WTC11 (cell line): ENCODE measurements around the gene PSMC4. TPM values are rescaled to one million over a fixed set of nuclear protein-coding genes. Genes with fewer than 3 reads are reported as not detected.

Source experiments
- ATAC-seq: fragments of 200-7000 bp; cut with Tn5 transposase; 2 replicates; pipeline ENCODE4 v1.10.0; 2021; ENCODE audit warnings: mild to moderate bottlenecking, moderate library complexity
- CTCF ChIA-PET: fragments of 300-600 bp; sonication (Branson Sonifier 250); formaldehyde crosslinking; loops from one replicate; lab custom pipeline; 2021; ENCODE audit warnings: antibody characterized with exemption; lab: Charles Lee
- POLR2A ChIA-PET: fragments of 350-600 bp; sonication (Branson Sonifier 250); formaldehyde crosslinking; loops from one replicate; lab custom pipeline; 2021; ENCODE audit warnings: antibody characterized with exemption; lab: Charles Lee
- DNase-seq: peaks from one replicate; pipeline ENCODE4 v3.0.0; 2021; ENCODE audit warnings: low spot score
- H3K27ac Mint-ChIP-seq: 2 replicates; pipeline ENCODE4 v1.8.0; 2021; ENCODE audit warnings: mixed read lengths
- H3K27me3 Mint-ChIP-seq: 2 replicates; pipeline ENCODE4 v1.8.0; 2021; ENCODE audit warnings: low read depth, mild to moderate bottlenecking, moderate library complexity, mixed read lengths
- H3K36me3 Mint-ChIP-seq: 2 replicates; pipeline ENCODE4 v1.8.0; 2021; ENCODE audit warnings: mixed read lengths
- H3K4me1 Mint-ChIP-seq: 2 replicates; pipeline ENCODE4 v1.8.0; 2022; ENCODE audit warnings: mixed read lengths
- H3K4me3 Mint-ChIP-seq: 2 replicates; pipeline ENCODE4 v1.8.0; 2021; ENCODE audit warnings: mild to moderate bottlenecking, moderate library complexity, mixed read lengths
- H3K9me3 Mint-ChIP-seq: 2 replicates; pipeline ENCODE4 v1.8.0; 2021; ENCODE audit warnings: mixed read lengths
- CBFB ChIP-seq: sonication (generic); formaldehyde crosslinking; IDR thresholded peaks from 2 replicates; pipeline ENCODE4 v1.8.1; 2022; ENCODE audit warnings: mild to moderate bottlenecking, low read depth, missing genetic modification reagents
- CREB1 ChIP-seq: sonication (generic); formaldehyde crosslinking; IDR thresholded peaks from 2 replicates; pipeline ENCODE4 v1.8.0; 2023; ENCODE audit warnings: mild to moderate bottlenecking, missing genetic modification reagents
- FOXK1 ChIP-seq: sonication (generic); formaldehyde crosslinking; IDR thresholded peaks from 2 replicates; pipeline ENCODE4 v1.8.0; 2022; ENCODE audit warnings: mild to moderate bottlenecking, moderate library complexity, missing genetic modification reagents
- GABPB1 ChIP-seq: sonication (generic); formaldehyde crosslinking; IDR thresholded peaks from 2 replicates; pipeline ENCODE4 v1.8.1; 2023; ENCODE audit warnings: mild to moderate bottlenecking, missing genetic modification reagents
- NR2C2 ChIP-seq: sonication (generic); formaldehyde crosslinking; IDR thresholded peaks from 2 replicates; pipeline ENCODE4 v1.8.0; 2022; ENCODE audit warnings: mild to moderate bottlenecking, missing genetic modification reagents
- SMAD4 ChIP-seq: sonication (generic); formaldehyde crosslinking; IDR thresholded peaks from 2 replicates; pipeline ENCODE4 v1.8.0; 2022; ENCODE audit warnings: mild to moderate bottlenecking, missing genetic modification reagents
- SOX15 ChIP-seq: fragments of 250-450 bp; sonication (Bioruptor Pico); IDR thresholded peaks from 2 replicates; pipeline ENCODE4 v1.9.0; 2021; ENCODE audit warnings: mild to moderate bottlenecking
- SP1 ChIP-seq: sonication (generic); formaldehyde crosslinking; conservative IDR thresholded peaks from 2 replicates; pipeline ENCODE4 v1.8.1; 2022; ENCODE audit warnings: missing genetic modification reagents
- TEAD4 ChIP-seq: sonication (generic); formaldehyde crosslinking; IDR thresholded peaks from 2 replicates; pipeline ENCODE4 v1.8.0; 2022; ENCODE audit warnings: mild to moderate bottlenecking, missing genetic modification reagents
- ZNF121 ChIP-seq: sonication (generic); formaldehyde crosslinking; IDR thresholded peaks from 2 replicates; pipeline ENCODE4 v1.8.0; 2023; ENCODE audit warnings: missing genetic modification reagents
- total RNA-seq: library from RNA; stranded (reverse); gene quantifications from 3 replicates; pipeline ENCODE4 v1.2.3, GENCODE V29; 2021
- TF ChIP-seq, protein P1 (sequence below): sonication (generic); formaldehyde crosslinking; IDR thresholded peaks from 2 replicates; pipeline ENCODE4 v1.8.1; 2022; ENCODE audit warnings: mild to moderate bottlenecking, missing genetic modification reagents, moderate library complexity, borderline replicate concordance
- TF ChIP-seq, protein P2 (sequence below): fragments of 250-450 bp; sonication (Bioruptor Pico); IDR thresholded peaks from 2 replicates; pipeline ENCODE4 v2.1.2; 2022; ENCODE audit warnings: mild to moderate bottlenecking, moderate library complexity
- TF ChIP-seq, protein P3 (sequence below): sonication (generic); formaldehyde crosslinking; IDR thresholded peaks from 2 replicates; pipeline ENCODE4 v1.8.1; 2022; ENCODE audit warnings: missing genetic modification reagents, borderline replicate concordance
- TF ChIP-seq, protein P4 (sequence below): fragments of 250-450 bp; sonication (Bioruptor Pico); IDR thresholded peaks from 2 replicates; pipeline ENCODE4 v1.9.0; 2021; ENCODE audit warnings: moderate library complexity, mild to moderate bottlenecking, inconsistent platforms, borderline replicate concordance
- TF ChIP-seq, protein P5 (sequence below): fragments of 250-450 bp; sonication (Bioruptor Pico); IDR thresholded peaks from 2 replicates; pipeline ENCODE4 v1.9.0; 2021; ENCODE audit warnings: mild to moderate bottlenecking, borderline replicate concordance
- TF ChIP-seq, protein P6 (sequence below): sonication (generic); formaldehyde crosslinking; IDR thresholded peaks from 2 replicates; pipeline ENCODE4 v1.8.1; 2022; ENCODE audit warnings: mild to moderate bottlenecking, moderate library complexity, missing genetic modification reagents
- TF ChIP-seq, protein P7 (sequence below): sonication (generic); formaldehyde crosslinking; IDR thresholded peaks from 2 replicates; pipeline ENCODE4 v1.8.1; 2023; ENCODE audit warnings: mild to moderate bottlenecking, missing genetic modification reagents
- TF ChIP-seq, protein P8 (sequence below): sonication (generic); formaldehyde crosslinking; IDR thresholded peaks from 2 replicates; pipeline ENCODE4 v1.8.0; 2023; ENCODE audit warnings: missing genetic modification reagents
- TF ChIP-seq, protein P9 (sequence below): sonication (generic); formaldehyde crosslinking; IDR thresholded peaks from 2 replicates; pipeline ENCODE4 v1.8.1; 2023; ENCODE audit warnings: mild to moderate bottlenecking, missing genetic modification reagents, moderate library complexity
- TF ChIP-seq, protein P10 (sequence below): sonication (generic); formaldehyde crosslinking; IDR thresholded peaks from 2 replicates; pipeline ENCODE4 v1.8.0; 2022; ENCODE audit warnings: mild to moderate bottlenecking, missing genetic modification reagents

PSMC4 gene
- total RNA-seq, 1 experiment from 2014 or later = 105 TPM

DNA sequence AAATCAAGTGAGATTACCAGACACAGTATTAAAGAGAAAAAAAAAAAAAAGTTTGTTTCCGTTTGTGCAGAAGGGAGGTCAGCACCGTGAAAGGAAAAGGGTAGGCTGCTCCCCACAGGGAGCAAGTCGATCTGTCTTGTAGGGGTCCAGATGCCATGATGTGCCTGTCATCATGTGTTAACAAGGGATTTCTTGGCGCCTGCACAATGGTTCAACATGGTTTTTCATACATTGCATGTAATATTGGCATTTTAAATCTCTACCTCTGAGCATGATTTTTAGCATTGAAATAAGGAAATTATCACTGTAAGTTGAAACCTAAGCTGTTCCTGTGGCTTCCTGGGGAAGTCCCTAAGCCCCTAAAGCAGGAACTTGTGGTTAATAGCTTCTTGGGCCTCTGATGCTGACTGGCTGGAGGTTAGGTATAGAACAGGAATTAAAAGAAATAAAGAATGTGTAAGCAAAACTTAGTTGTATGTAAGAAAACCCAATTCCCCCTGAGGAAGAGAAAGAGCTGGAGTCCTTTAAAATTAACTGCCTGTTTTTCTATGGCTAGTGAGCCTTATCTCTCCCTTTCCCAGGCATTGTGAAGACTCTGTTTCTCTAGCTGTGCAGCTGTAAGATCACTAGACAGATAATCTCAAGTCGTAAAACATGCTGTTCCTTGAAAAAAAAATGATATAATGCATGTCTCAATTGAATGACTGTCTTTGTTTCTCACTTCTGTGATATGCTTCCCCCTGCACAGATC is 29.2 kb upstream of the PSMC4 start:
- CTCF ChIA-PET = interaction anchor here (0.8 kb wide), 1 partner anchor 9 kb away, joined by 3 read pairs; no protein-coding TSS in a partner anchor
- POLR2A ChIA-PET = no interaction called here
- H3K27ac Mint-ChIP-seq = no peak overlapping the region

More for the DNA sequence above, 29.2 kb upstream of the PSMC4 start:
- Mint-ChIP-seq H3K4me3 (no peak overlapping the region), H3K27me3 (no peaks in the 10 kb centered on the region), H3K4me1 (0 out of 2 replicates have a peak, but pooled peaks cover 12% of the 10 kb centered on the region), H3K36me3 (no peaks in the 10 kb centered on the region), H3K9me3 (no peaks in the 10 kb centered on the region)
- DNase-seq (no peak), ATAC-seq (no peak)
- TF ChIP-seq, protein P1, sequence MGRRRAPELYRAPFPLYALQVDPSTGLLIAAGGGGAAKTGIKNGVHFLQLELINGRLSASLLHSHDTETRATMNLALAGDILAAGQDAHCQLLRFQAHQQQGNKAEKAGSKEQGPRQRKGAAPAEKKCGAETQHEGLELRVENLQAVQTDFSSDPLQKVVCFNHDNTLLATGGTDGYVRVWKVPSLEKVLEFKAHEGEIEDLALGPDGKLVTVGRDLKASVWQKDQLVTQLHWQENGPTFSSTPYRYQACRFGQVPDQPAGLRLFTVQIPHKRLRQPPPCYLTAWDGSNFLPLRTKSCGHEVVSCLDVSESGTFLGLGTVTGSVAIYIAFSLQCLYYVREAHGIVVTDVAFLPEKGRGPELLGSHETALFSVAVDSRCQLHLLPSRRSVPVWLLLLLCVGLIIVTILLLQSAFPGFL = no peak
- TF ChIP-seq, protein P2, sequence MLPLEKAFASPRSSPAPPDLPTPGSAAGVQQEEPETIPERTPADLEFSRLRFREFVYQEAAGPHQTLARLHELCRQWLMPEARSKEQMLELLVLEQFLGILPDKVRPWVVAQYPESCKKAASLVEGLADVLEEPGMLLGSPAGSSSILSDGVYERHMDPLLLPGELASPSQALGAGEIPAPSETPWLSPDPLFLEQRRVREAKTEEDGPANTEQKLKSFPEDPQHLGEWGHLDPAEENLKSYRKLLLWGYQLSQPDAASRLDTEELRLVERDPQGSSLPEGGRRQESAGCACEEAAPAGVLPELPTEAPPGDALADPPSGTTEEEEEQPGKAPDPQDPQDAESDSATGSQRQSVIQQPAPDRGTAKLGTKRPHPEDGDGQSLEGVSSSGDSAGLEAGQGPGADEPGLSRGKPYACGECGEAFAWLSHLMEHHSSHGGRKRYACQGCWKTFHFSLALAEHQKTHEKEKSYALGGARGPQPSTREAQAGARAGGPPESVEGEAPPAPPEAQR (CRISPR knock-in tag) = no peak
- TF ChIP-seq, protein P3, sequence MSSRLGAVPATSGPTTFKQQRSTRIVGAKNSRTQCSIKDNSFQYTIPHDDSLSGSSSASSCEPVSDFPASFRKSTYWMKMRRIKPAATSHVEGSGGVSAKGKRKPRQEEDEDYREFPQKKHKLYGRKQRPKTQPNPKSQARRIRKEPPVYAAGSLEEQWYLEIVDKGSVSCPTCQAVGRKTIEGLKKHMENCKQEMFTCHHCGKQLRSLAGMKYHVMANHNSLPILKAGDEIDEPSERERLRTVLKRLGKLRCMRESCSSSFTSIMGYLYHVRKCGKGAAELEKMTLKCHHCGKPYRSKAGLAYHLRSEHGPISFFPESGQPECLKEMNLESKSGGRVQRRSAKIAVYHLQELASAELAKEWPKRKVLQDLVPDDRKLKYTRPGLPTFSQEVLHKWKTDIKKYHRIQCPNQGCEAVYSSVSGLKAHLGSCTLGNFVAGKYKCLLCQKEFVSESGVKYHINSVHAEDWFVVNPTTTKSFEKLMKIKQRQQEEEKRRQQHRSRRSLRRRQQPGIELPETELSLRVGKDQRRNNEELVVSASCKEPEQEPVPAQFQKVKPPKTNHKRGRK (CRISPR knock-in tag) = no peak
- TF ChIP-seq, protein P4, sequence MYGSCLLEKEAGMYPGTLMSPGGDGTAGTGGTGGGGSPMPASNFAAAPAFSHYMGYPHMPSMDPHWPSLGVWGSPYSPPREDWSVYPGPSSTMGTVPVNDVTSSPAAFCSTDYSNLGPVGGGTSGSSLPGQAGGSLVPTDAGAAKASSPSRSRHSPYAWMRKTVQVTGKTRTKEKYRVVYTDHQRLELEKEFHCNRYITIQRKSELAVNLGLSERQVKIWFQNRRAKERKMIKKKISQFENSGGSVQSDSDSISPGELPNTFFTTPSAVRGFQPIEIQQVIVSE = no peak
- no peak for TF ChIP-seq SMAD4 (CRISPR knock-in tag)
- TF ChIP-seq CBFB = no peak
- TF ChIP-seq, protein P5, sequence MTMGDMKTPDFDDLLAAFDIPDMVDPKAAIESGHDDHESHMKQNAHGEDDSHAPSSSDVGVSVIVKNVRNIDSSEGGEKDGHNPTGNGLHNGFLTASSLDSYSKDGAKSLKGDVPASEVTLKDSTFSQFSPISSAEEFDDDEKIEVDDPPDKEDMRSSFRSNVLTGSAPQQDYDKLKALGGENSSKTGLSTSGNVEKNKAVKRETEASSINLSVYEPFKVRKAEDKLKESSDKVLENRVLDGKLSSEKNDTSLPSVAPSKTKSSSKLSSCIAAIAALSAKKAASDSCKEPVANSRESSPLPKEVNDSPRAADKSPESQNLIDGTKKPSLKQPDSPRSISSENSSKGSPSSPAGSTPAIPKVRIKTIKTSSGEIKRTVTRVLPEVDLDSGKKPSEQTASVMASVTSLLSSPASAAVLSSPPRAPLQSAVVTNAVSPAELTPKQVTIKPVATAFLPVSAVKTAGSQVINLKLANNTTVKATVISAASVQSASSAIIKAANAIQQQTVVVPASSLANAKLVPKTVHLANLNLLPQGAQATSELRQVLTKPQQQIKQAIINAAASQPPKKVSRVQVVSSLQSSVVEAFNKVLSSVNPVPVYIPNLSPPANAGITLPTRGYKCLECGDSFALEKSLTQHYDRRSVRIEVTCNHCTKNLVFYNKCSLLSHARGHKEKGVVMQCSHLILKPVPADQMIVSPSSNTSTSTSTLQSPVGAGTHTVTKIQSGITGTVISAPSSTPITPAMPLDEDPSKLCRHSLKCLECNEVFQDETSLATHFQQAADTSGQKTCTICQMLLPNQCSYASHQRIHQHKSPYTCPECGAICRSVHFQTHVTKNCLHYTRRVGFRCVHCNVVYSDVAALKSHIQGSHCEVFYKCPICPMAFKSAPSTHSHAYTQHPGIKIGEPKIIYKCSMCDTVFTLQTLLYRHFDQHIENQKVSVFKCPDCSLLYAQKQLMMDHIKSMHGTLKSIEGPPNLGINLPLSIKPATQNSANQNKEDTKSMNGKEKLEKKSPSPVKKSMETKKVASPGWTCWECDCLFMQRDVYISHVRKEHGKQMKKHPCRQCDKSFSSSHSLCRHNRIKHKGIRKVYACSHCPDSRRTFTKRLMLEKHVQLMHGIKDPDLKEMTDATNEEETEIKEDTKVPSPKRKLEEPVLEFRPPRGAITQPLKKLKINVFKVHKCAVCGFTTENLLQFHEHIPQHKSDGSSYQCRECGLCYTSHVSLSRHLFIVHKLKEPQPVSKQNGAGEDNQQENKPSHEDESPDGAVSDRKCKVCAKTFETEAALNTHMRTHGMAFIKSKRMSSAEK (CRISPR knock-in tag) = no peak
- TF ChIP-seq, protein P6, sequence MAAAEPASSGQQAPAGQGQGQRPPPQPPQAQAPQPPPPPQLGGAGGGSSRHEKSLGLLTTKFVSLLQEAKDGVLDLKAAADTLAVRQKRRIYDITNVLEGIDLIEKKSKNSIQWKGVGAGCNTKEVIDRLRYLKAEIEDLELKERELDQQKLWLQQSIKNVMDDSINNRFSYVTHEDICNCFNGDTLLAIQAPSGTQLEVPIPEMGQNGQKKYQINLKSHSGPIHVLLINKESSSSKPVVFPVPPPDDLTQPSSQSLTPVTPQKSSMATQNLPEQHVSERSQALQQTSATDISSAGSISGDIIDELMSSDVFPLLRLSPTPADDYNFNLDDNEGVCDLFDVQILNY (CRISPR knock-in tag) = no peak
- TF ChIP-seq, protein P7, sequence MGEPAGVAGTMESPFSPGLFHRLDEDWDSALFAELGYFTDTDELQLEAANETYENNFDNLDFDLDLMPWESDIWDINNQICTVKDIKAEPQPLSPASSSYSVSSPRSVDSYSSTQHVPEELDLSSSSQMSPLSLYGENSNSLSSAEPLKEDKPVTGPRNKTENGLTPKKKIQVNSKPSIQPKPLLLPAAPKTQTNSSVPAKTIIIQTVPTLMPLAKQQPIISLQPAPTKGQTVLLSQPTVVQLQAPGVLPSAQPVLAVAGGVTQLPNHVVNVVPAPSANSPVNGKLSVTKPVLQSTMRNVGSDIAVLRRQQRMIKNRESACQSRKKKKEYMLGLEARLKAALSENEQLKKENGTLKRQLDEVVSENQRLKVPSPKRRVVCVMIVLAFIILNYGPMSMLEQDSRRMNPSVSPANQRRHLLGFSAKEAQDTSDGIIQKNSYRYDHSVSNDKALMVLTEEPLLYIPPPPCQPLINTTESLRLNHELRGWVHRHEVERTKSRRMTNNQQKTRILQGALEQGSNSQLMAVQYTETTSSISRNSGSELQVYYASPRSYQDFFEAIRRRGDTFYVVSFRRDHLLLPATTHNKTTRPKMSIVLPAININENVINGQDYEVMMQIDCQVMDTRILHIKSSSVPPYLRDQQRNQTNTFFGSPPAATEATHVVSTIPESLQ = no peak
- no peak for TF ChIP-seq NR2C2 (CRISPR knock-in tag)
- TF ChIP-seq TEAD4 (CRISPR knock-in tag) = no peak
- TF ChIP-seq SOX15 = no peak
- TF ChIP-seq CREB1 = no peak
- no peak for TF ChIP-seq ZNF121 (CRISPR knock-in tag)
- TF ChIP-seq GABPB1 (CRISPR knock-in tag) = no peak
- TF ChIP-seq, protein P8, sequence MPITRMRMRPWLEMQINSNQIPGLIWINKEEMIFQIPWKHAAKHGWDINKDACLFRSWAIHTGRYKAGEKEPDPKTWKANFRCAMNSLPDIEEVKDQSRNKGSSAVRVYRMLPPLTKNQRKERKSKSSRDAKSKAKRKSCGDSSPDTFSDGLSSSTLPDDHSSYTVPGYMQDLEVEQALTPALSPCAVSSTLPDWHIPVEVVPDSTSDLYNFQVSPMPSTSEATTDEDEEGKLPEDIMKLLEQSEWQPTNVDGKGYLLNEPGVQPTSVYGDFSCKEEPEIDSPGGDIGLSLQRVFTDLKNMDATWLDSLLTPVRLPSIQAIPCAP (CRISPR knock-in tag) = no peak
- TF ChIP-seq SP1 (CRISPR knock-in tag) = no peak
- TF ChIP-seq, protein P9, sequence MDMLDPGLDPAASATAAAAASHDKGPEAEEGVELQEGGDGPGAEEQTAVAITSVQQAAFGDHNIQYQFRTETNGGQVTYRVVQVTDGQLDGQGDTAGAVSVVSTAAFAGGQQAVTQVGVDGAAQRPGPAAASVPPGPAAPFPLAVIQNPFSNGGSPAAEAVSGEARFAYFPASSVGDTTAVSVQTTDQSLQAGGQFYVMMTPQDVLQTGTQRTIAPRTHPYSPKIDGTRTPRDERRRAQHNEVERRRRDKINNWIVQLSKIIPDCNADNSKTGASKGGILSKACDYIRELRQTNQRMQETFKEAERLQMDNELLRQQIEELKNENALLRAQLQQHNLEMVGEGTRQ (CRISPR knock-in tag) = no peak
- TF ChIP-seq, protein P10, sequence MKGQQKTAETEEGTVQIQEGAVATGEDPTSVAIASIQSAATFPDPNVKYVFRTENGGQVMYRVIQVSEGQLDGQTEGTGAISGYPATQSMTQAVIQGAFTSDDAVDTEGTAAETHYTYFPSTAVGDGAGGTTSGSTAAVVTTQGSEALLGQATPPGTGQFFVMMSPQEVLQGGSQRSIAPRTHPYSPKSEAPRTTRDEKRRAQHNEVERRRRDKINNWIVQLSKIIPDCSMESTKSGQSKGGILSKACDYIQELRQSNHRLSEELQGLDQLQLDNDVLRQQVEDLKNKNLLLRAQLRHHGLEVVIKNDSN (CRISPR knock-in tag) = no peak
- TF ChIP-seq FOXK1 (CRISPR knock-in tag) = no peak
